Parathyroid adenoma (tissue), 2 donors: Measurements from ENCODE around the gene YJEFN3.

Source experiments
- H2AFZ ChIP-seq: fragments of 300-600 bp; sonication (generic); one replicate; pipeline ENCODE4 v1.7.0; 2017; ENCODE audit warnings: antibody characterized with exemption, mild to moderate bottlenecking
- H3K27ac ChIP-seq: fragments of 300-600 bp; sonication (generic); one replicate; pipeline ENCODE4 v1.7.0; 2017
- H3K27me3 ChIP-seq: fragments of 300-600 bp; sonication (generic); one replicate; pipeline ENCODE4 v1.7.0; 2017; ENCODE audit warnings: low read length; ENCODE audit not compliant: control insufficient read depth, insufficient read depth
- H3K36me3 ChIP-seq: fragments of 300-600 bp; sonication (generic); one replicate; pipeline ENCODE4 v1.7.0; 2017; ENCODE audit warnings: low read length; ENCODE audit not compliant: control insufficient read depth, insufficient read depth
- H3K4me1 ChIP-seq: fragments of 300-600 bp; sonication (generic); one replicate; pipeline ENCODE4 v1.7.0; 2017; ENCODE audit warnings: control low read depth
- H3K4me2 ChIP-seq: fragments of 300-600 bp; sonication (generic); one replicate; pipeline ENCODE4 v1.7.0; 2017; ENCODE audit warnings: low read length
- H3K4me3 ChIP-seq: fragments of 300-600 bp; sonication (generic); one replicate; pipeline ENCODE4 v1.7.0; 2017; ENCODE audit warnings: low read depth, low read length
- H3K79me2 ChIP-seq: fragments of 300-600 bp; sonication (generic); one replicate; pipeline ENCODE4 v1.7.0; 2017; ENCODE audit warnings: control low read depth
- H3K9ac ChIP-seq: fragments of 300-600 bp; sonication (generic); one replicate; pipeline ENCODE4 v1.7.0; 2017; ENCODE audit warnings: mild to moderate bottlenecking
- H3K9me3 ChIP-seq: fragments of 300-600 bp; sonication (generic); one replicate; pipeline ENCODE4 v1.7.0; 2017; ENCODE audit warnings: low read length; ENCODE audit not compliant: control insufficient read depth
- TF ChIP-seq, protein P1 (sequence below): fragments of 300-600 bp; sonication (generic); IDR thresholded peaks from one replicate; pipeline ENCODE4 v1.7.0; 2017; ENCODE audit warnings: antibody characterized with exemption, mild to moderate bottlenecking
- donor health status: primary hyperparathyroidism.

The YJEFN3 gene

DNA sequence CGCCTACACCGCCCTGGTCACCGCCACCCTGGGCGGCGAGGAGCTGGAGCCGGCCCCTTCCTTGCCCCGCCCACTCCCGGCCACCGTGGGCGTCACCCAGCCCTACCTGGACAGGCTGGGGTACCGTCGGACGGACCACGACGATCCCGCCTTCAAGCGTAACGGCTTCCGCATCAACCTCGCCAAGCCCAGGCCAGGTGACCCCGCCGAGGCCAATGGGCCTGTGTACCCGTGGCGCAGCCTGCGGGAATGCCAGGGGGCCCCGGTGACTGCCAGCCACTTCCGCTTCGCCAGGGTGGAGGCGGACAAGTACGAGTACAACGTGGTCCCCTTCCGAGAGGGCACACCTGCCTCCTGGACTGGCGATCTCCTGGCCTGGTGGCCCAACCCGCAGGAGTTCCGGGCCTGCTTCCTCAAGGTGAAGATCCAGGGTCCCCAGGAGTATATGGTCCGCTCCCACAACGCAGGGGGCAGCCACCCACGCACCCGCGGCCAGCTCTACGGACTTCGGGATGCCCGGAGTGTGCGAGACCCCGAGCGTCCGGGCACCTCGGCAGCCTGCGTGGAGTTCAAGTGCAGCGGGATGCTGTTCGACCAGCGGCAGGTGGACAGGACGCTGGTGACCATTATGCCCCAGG is 16.4 kb downstream of the YJEFN3 start:
- Histone ChIP-seq H2AFZ (no peak overlapping the region), H3K27me3 (peaks cover 3% of the 10 kb centered on the region), H3K79me2 (no peaks in the 10 kb centered on the region), H3K36me3 (no peaks in the 10 kb centered on the region), H3K9me3 (no peaks in the 10 kb centered on the region), H3K4me3 (no peak overlapping the region), H3K9ac (no peak overlapping the region), H3K27ac (no peak overlapping the region), H3K4me2 (no peak overlapping the region), H3K4me1 (no peaks in the 10 kb centered on the region)
- TF ChIP-seq, protein P1, sequence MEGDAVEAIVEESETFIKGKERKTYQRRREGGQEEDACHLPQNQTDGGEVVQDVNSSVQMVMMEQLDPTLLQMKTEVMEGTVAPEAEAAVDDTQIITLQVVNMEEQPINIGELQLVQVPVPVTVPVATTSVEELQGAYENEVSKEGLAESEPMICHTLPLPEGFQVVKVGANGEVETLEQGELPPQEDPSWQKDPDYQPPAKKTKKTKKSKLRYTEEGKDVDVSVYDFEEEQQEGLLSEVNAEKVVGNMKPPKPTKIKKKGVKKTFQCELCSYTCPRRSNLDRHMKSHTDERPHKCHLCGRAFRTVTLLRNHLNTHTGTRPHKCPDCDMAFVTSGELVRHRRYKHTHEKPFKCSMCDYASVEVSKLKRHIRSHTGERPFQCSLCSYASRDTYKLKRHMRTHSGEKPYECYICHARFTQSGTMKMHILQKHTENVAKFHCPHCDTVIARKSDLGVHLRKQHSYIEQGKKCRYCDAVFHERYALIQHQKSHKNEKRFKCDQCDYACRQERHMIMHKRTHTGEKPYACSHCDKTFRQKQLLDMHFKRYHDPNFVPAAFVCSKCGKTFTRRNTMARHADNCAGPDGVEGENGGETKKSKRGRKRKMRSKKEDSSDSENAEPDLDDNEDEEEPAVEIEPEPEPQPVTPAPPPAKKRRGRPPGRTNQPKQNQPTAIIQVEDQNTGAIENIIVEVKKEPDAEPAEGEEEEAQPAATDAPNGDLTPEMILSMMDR: no peak

DNA sequence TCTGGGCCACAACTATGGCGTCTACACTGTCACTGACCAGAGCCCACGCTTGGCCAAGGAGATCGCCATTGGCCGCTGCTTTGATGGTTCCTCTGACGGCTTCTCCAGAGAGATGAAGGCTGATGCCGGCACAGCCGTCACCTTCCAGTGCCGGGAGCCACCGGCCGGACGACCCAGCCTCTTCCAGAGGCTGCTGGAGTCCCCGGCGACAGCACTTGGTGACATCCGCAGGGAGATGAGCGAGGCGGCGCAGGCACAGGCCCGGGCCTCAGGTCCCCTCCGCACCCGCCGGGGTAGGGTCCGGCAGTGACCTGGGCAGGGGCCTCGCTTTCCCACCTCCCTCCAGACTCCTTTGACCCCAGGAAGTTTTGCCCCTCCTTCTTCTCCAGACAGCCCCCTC is 17.0 kb downstream of the YJEFN3 start:
- H3K27ac ChIP-seq: no peak overlapping the region
- no peak overlapping the region for H3K9ac ChIP-seq
- H3K79me2 ChIP-seq: no peaks in the 10 kb centered on the region
- H3K36me3 ChIP-seq: no peaks in the 10 kb centered on the region
- H3K4me3 ChIP-seq: no peak overlapping the region
- TF ChIP-seq, protein P1: no peak
- H3K4me1 ChIP-seq: no peaks in the 10 kb centered on the region
- no peak overlapping the region for H2AFZ ChIP-seq
- no peak overlapping the region for H3K4me2 ChIP-seq
- peaks cover 3% of the 10 kb centered on the region for H3K27me3 ChIP-seq
- no peaks in the 10 kb centered on the region for H3K9me3 ChIP-seq

GRCh38 chr19:19546751-19547162 is 18.0 kb downstream of the YJEFN3 start:
- Histone ChIP-seq H3K4me3 (no peak overlapping the region), H3K9ac (no peak overlapping the region), H3K4me1 (no peaks in the 10 kb centered on the region), H3K4me2 (no peak overlapping the region), H3K27me3 (no peaks in the 10 kb centered on the region), H3K36me3 (no peaks in the 10 kb centered on the region), H3K27ac (no peak overlapping the region), H3K79me2 (no peaks in the 10 kb centered on the region), H2AFZ (no peak overlapping the region), H3K9me3 (no peaks in the 10 kb centered on the region)
- TF ChIP-seq, protein P1: no peak

DNA sequence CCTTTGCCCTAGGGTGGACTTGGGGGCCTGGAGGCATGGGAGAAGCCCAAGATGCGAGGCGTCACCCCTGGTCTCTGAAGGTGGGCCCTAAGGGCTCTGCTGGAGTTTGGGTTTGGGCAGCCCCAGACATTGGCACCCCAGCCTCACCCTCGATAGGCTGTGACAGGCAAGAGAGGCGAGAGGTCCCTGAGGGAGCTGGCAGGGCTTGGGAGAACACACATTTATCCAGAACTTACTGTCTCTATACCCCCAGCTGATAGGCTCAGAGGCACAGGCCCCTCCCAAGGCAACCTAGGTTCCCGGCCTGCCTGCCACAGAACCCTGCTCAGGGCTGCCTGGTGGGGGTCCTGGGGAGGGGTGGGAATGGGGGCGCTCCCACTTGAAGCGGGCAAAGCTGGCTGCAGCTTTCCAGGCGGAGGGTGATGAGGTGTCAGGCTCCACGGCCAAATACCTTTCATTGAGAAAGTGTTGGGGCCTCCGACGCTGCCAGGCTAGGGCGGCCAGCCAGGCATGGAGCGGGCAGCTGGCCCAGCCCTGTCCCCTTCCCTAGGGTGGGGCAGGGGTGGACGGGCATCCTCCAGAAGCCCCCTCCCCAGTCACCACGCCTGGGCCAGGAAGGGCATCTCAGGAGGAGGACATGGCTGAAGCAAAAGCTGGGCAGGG is 19.1 kb downstream of the YJEFN3 start:
- TF ChIP-seq, protein P1: no peak
- no peak overlapping the region for H3K4me2 ChIP-seq
- no peaks in the 10 kb centered on the region for H3K36me3 ChIP-seq
- no peak overlapping the region for H3K9ac ChIP-seq
- H3K79me2 ChIP-seq: no peaks in the 10 kb centered on the region
- H3K27ac ChIP-seq: no peak overlapping the region
- no peak overlapping the region for H3K4me3 ChIP-seq
- H2AFZ ChIP-seq: no peak overlapping the region
- H3K4me1 ChIP-seq: no peaks in the 10 kb centered on the region
- no peaks in the 10 kb centered on the region for H3K9me3 ChIP-seq
- no peaks in the 10 kb centered on the region for H3K27me3 ChIP-seq
